ENCODE data around the gene GRID2. TPM values are rescaled to one million over a fixed set of nuclear protein-coding genes. Genes with fewer than 3 reads are reported as not detected.

Gene GRID2
- polyA plus RNA-seq, 1 donor (not counting 4 experiments of a cell fraction or from before 2014, with no cell fraction given) = not detected

DNA sequence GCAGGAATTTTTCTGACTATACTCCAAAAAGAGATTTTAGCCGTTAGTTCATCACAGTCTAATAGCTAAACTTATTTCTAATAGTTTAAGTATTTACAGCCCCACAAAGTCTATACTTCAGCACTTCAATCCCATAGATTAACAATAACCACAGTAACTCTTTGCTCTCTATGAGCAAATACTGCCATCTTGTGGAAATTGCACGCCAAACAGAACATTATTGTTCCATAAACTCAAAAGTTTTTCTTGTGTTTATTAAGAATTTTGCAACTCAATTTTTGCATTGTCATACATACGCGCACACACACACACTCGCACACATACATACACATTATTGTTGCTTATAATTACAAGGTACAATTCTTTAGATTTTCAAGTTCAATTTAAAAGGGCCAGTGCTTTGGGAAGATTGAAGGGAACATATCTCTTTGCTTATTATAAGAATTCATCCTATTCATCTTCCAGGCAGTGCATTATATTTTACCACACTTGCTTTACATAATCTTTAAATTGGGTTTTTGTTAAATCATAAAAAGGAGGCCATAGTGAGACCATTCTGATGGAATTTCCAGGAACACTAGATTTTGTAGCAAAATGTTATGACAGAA lies 1461.0 kb downstream of the GRID2 start:
- FAIRE-seq (peak; percentile 61), DNase-seq (ENCODE audit: low read depth, low spot score) (no peak)
- no peaks in the 10 kb centered on the region for H3K9me1 ChIP-seq (ENCODE audit: control insufficient read depth, extremely low read depth, insufficient read depth, low read length)
- H3K9me3 ChIP-seq (ENCODE audit: control insufficient read depth, low read depth, low read length) = no peaks in the 10 kb centered on the region
- no peak overlapping the region for H3K4me2 ChIP-seq (ENCODE audit: control insufficient read depth, extremely low read depth, insufficient read depth, low read depth, low read length)
- no peak overlapping the region for H2AFZ ChIP-seq (ENCODE audit: control insufficient read depth, low read length)
- H3K27ac ChIP-seq (ENCODE audit: control insufficient read depth, insufficient read depth, low read length) = no peak overlapping the region
- no peak overlapping the region for H3K4me3 ChIP-seq (ENCODE audit: control insufficient read depth in 2 of 3, extremely low read depth in 1 of 3, insufficient read depth in 2 of 3, low read depth in 1 of 3, low read length in 3 of 3)
- H3K79me2 ChIP-seq (ENCODE audit: control insufficient read depth, insufficient read depth, low read length) = no peaks in the 10 kb centered on the region
- no peaks in the 10 kb centered on the region for H3K27me3 ChIP-seq (ENCODE audit: control insufficient read depth, extremely low read depth, insufficient read depth, low read length)
- no peaks in the 10 kb centered on the region for H4K20me1 ChIP-seq (ENCODE audit: control insufficient read depth, extremely low read depth, insufficient read depth, low read length)
- no peaks in the 10 kb centered on the region for H3K4me1 ChIP-seq (ENCODE audit: control insufficient read depth, extremely low read depth, insufficient read depth, low read length)
- no peak for TF ChIP-seq EZH2 (IDR thresholded peaks at IDR 0.05; ENCODE audit: low read length)
- TF ChIP-seq, protein P1, sequence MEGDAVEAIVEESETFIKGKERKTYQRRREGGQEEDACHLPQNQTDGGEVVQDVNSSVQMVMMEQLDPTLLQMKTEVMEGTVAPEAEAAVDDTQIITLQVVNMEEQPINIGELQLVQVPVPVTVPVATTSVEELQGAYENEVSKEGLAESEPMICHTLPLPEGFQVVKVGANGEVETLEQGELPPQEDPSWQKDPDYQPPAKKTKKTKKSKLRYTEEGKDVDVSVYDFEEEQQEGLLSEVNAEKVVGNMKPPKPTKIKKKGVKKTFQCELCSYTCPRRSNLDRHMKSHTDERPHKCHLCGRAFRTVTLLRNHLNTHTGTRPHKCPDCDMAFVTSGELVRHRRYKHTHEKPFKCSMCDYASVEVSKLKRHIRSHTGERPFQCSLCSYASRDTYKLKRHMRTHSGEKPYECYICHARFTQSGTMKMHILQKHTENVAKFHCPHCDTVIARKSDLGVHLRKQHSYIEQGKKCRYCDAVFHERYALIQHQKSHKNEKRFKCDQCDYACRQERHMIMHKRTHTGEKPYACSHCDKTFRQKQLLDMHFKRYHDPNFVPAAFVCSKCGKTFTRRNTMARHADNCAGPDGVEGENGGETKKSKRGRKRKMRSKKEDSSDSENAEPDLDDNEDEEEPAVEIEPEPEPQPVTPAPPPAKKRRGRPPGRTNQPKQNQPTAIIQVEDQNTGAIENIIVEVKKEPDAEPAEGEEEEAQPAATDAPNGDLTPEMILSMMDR (optimal IDR thresholded peaks at IDR 0.05 in 1 of 3, IDR thresholded peaks at IDR 0.05 in 1 of 3, conservative IDR thresholded peaks at IDR 0.05 in 1 of 3; ENCODE audit: extremely low read depth in 1 of 3, insufficient read depth in 2 of 3, low read length in 3 of 3) = peak in 2 of 3 experiments; percentile 57 to 71
- no peaks in the 10 kb centered on the region for H3K36me3 ChIP-seq (ENCODE audit: control insufficient read depth in 2 of 2, extremely low read depth in 1 of 2, insufficient read depth in 2 of 2, low read length in 2 of 2)
- dilution Hi-C loops (cut with MboI; ENCODE audit: extremely low pct_ligation_motif_present, low sequenced_read_pairs) = no loop called here
- H3K9ac ChIP-seq (ENCODE audit: control insufficient read depth, extremely low read depth, insufficient read depth, low read length) = no peak overlapping the region

GRCh38 chr4:93767917-93768316 lies 1464.2 kb downstream of the GRID2 start:
- no peak overlapping the region for H2AFZ ChIP-seq (ENCODE audit: control insufficient read depth, low read length)
- no peaks in the 10 kb centered on the region for H3K4me1 ChIP-seq (ENCODE audit: control insufficient read depth, extremely low read depth, insufficient read depth, low read length)
- no peaks in the 10 kb centered on the region for H3K79me2 ChIP-seq (ENCODE audit: control insufficient read depth, insufficient read depth, low read length)
- H3K4me2 ChIP-seq (ENCODE audit: control insufficient read depth, extremely low read depth, insufficient read depth, low read depth, low read length) = no peak overlapping the region
- dilution Hi-C loops (cut with MboI; ENCODE audit: extremely low pct_ligation_motif_present, low sequenced_read_pairs) = no loop called here
- no peaks in the 10 kb centered on the region for H3K9me1 ChIP-seq (ENCODE audit: control insufficient read depth, extremely low read depth, insufficient read depth, low read length)
- no peak for DNase-seq (ENCODE audit: low read depth, low spot score)
- no peak for FAIRE-seq
- TF ChIP-seq, protein P1 (optimal IDR thresholded peaks at IDR 0.05 in 1 of 3, IDR thresholded peaks at IDR 0.05 in 1 of 3, conservative IDR thresholded peaks at IDR 0.05 in 1 of 3; ENCODE audit: extremely low read depth in 1 of 3, insufficient read depth in 2 of 3, low read length in 3 of 3) = no peak
- no peak for TF ChIP-seq EZH2 (IDR thresholded peaks at IDR 0.05; ENCODE audit: low read length)
- no peak overlapping the region for H3K9ac ChIP-seq (ENCODE audit: control insufficient read depth, extremely low read depth, insufficient read depth, low read length)
- no peaks in the 10 kb centered on the region for H3K27me3 ChIP-seq (ENCODE audit: control insufficient read depth, extremely low read depth, insufficient read depth, low read length)
- H3K36me3 ChIP-seq (ENCODE audit: control insufficient read depth in 2 of 2, extremely low read depth in 1 of 2, insufficient read depth in 2 of 2, low read length in 2 of 2) = no peaks in the 10 kb centered on the region
- no peak overlapping the region for H3K27ac ChIP-seq (ENCODE audit: control insufficient read depth, insufficient read depth, low read length)
- no peaks in the 10 kb centered on the region for H3K9me3 ChIP-seq (ENCODE audit: control insufficient read depth, low read depth, low read length)
- no peak overlapping the region for H3K4me3 ChIP-seq (ENCODE audit: control insufficient read depth in 2 of 3, extremely low read depth in 1 of 3, insufficient read depth in 2 of 3, low read depth in 1 of 3, low read length in 3 of 3)
- no peaks in the 10 kb centered on the region for H4K20me1 ChIP-seq (ENCODE audit: control insufficient read depth, extremely low read depth, insufficient read depth, low read length)
